GM12874 (cell line): ENCODE results near the gene SMAD7.

Source experiments
- TF ChIP-seq, protein P1 (sequence below): IDR thresholded peaks from 2 replicates; pipeline ENCODE4 v1.5.1; 2011; ENCODE audit warnings: low read depth, mild to moderate bottlenecking, control low read depth, low read length, moderate library complexity; ENCODE audit not compliant: insufficient read depth

SMAD7 gene

DNA sequence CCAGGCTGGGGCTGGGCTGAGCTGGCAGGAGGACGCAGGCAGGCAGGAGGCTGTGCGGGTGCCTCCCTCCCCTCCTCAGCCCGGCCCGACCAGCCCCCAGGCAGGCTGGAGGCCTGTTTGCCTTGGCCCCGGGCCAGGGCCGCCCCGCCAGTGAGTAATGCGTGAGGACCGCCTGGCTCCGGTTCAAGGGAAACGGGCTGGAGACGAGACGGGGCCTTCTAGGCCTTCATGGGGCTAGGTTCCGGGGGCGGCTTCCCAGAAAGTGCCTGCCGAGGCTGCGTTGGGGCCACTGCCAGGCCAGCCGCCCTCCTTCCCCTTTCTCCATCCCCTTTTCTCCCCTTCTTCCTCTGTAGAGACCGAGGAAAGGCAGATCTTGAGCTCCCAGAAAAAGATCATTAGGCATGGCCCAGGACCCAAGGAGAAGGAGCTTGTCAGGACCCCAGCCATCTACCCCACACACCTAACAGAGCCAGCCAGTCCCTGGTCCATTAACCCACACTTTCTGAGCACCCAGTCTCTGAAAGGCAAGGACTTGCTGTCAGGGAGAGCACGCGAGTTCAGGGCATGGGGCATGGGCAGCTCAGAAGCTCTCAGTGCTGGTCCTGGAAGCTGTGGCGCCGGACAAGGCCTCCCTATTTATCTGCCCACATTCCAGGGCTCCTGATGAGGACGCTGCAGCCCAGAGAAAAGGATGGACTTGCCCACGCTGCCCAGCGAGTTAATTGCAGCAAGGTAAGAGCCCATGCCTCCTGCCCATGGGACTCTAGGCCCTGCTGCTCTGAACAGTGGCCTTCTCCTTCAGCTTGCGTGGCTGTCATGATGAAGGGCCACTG is 48.5 kb downstream of the SMAD7 start:
- TF ChIP-seq, protein P1, sequence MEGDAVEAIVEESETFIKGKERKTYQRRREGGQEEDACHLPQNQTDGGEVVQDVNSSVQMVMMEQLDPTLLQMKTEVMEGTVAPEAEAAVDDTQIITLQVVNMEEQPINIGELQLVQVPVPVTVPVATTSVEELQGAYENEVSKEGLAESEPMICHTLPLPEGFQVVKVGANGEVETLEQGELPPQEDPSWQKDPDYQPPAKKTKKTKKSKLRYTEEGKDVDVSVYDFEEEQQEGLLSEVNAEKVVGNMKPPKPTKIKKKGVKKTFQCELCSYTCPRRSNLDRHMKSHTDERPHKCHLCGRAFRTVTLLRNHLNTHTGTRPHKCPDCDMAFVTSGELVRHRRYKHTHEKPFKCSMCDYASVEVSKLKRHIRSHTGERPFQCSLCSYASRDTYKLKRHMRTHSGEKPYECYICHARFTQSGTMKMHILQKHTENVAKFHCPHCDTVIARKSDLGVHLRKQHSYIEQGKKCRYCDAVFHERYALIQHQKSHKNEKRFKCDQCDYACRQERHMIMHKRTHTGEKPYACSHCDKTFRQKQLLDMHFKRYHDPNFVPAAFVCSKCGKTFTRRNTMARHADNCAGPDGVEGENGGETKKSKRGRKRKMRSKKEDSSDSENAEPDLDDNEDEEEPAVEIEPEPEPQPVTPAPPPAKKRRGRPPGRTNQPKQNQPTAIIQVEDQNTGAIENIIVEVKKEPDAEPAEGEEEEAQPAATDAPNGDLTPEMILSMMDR, result no peak

DNA sequence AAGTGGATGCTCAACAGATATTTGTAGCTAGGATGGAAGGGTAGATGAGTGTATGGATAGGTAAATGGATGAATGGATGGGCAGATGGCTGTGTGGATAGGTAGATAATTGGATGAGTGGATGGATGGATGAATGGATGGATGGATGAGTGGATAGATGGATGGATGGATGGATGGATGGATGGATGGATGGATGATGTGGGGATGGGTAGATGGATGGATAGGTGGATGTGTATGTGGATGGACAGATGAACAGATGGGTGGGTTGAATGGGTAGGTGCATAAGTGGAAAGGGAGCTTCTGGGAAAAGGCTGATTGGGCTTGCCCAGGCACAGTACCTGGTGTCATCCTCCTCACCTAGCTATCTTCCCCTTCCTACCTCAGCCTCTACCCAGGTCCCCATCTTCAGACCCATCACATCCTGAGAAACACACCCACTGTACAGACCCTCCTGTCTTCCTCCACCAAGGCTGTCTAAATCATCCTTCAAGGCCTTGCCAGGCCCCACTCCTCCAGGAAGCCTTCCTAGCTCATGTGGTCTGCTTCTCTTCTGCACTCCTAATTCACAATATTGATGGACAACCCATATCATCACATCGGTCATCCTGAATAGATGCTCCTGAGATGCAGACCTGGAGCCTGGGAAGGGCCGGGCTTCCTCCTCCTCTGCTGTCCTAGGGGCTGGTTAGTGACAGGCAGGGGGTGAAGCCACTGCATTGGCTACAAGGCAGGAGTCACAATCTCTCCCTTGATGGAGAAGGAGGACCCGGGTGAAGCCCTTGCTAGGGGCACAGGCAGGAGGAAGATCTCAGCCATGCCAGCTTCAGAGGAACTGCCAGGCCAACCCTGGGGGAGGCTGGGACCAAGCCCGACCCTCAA is 49.4 kb downstream of the SMAD7 start:
- TF ChIP-seq, protein P1, result no peak

DNA sequence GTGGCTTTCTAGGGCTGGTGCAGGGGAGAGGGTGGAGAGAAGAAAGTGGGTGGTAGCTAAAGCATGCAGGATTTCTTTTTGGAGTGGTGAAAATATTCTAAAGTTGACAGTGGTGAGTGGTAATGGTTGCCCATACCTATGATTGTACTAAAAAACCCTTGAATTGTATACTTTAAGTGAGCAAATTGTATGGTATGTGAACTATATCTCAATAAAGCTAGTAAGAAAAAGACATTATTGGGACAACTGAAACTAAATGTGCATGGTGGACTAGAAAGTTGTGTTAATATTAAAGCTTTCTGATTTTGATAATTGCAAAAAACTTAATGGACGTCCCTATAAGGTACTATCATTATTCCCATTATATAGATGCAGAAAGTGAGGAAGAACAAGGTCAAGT is 50.3 kb downstream of the SMAD7 start:
- TF ChIP-seq, protein P1, result no peak

DNA sequence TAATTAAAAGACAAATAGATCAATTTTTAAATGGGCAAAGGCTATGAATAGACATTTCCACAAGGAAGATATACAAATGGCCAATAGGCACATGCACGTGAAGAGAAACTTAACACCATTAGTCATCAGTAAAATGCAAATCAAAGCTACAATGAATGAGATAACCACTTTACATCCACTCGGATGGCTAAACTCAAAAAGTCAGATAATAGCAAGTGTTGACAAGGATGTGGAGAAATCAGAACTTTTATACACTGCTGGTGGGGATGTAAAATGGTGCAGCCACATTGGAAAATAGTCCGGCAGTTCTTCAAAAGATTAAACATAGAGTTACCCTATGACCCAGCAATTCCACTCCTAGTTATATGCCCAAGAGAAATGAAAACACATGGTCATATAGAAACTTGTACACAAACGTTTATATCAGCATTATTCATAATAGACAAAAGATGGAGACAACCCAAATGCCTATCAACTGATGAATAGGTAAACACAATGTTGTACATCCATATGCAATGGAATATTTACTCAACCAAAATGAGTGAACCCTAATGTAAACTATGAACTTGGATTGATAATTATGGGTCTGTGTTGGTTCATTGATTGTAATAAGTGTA is 51.1 kb downstream of the SMAD7 start:
- TF ChIP-seq, protein P1, result no peak

DNA sequence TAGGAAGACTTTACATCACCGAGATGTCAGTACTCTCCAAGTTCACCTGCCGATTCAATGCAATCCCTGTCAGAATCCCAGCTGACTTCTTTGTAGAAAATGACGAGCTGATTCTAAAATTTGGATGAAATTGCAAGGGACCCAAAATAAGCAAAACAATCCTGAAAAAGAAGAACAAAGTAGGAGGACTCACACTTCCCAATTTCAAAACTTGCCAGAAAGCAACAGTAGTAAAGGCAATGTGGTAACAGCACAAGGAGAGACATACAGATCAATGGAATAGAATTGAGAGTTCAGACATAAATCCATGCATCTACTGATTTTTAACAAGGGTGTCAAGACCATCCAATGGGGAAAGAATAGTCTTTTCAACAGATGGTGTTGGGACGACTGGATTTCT is 52.2 kb downstream of the SMAD7 start:
- TF ChIP-seq, protein P1, result no peak

DNA sequence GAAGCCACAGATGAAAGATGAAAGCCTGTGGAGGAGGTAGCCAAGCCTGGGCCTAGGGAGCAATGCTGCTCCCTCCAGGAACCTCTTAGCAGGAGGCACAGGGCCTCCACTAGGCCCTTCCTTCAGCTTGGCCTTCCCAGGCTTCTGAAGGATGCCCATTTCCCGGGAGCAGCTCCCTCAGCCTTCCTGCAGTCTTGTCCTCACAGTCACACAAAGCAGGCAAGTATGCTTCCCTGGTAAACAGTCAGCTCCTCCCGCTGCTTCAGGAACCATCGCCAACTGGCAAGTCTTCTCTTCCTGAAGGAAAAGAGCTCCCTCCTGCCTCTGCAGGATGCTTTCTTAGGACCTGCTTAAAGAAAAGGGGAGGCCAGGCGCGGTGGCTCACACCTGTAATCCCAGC is 53.2 kb downstream of the SMAD7 start:
- TF ChIP-seq, protein P1, result no peak
